Neural cell (in vitro differentiated cells): ENCODE measurements around the gene LRRC39. TPM values are rescaled to one million over a fixed set of nuclear protein-coding genes. Genes with fewer than 3 reads are reported as not detected.

Source experiments
- H2AFZ ChIP-seq: fragments of 200-600, 300-800 bp; sonication (generic), shearing (Covaris generic); 2 replicates; pipeline ENCODE4 v1.6.0; 2014; ENCODE audit warnings: low read depth, mild to moderate bottlenecking, antibody characterized with exemption, low read length, moderate library complexity
- H3F3A ChIP-seq: fragments of 200-600 bp; shearing (Covaris generic); 2 replicates; pipeline ENCODE4 v1.6.1; 2016; ENCODE audit warnings: mild to moderate bottlenecking, moderate library complexity, mixed read lengths, antibody characterized with exemption, low read length; ENCODE audit not compliant: insufficient read depth, poor library complexity, severe bottlenecking
- H3K27ac ChIP-seq: fragments of 200-600, 300-800 bp; sonication (generic), shearing (Covaris generic); 2 replicates; pipeline ENCODE4 v1.5.1; 2014; ENCODE audit warnings: mild to moderate bottlenecking, low read length, moderate library complexity
- H3K27me3 ChIP-seq: fragments of 300-800, 200-600 bp; sonication (generic), shearing (Covaris generic); 2 replicates; pipeline ENCODE4 v1.6.0; 2014; ENCODE audit warnings: mild to moderate bottlenecking, low read depth, low read length, moderate library complexity; ENCODE audit not compliant: insufficient read depth
- H3K36me3 ChIP-seq: fragments of 300-800, 200-600 bp; sonication (generic), shearing (Covaris generic); 2 replicates; pipeline ENCODE4 v1.5.1; 2014; ENCODE audit warnings: mild to moderate bottlenecking, antibody characterized with exemption, low read length, moderate library complexity; ENCODE audit not compliant: insufficient read depth
- H3K4me2 ChIP-seq: fragments of 300-800, 200-600 bp; sonication (generic), shearing (Covaris generic); 2 replicates; pipeline ENCODE4 v1.6.0; 2014; ENCODE audit warnings: mild to moderate bottlenecking, low read length
- H3K4me3 ChIP-seq: fragments of 300-800, 200-600 bp; sonication (generic), shearing (Covaris generic); 2 replicates; pipeline ENCODE4 v1.5.1; 2014; ENCODE audit warnings: mild to moderate bottlenecking, low read length, moderate library complexity
- H3K79me2 ChIP-seq: fragments of 200-600 bp; shearing (Covaris generic); replicated peaks from 2 replicates; pipeline ENCODE4 v1.6.0; 2014; ENCODE audit warnings: mild to moderate bottlenecking, low read length, moderate library complexity; ENCODE audit not compliant: insufficient read depth
- H3K9ac ChIP-seq: fragments of 300-800, 200-600 bp; sonication (generic), shearing (Covaris generic); 2 replicates; pipeline ENCODE4 v1.6.1; 2016; ENCODE audit warnings: mild to moderate bottlenecking, low read length, mixed read lengths
- H3K9me2 ChIP-seq: fragments of 200-600 bp; shearing (Covaris generic); 2 replicates; pipeline ENCODE4 v1.6.1; 2016; ENCODE audit warnings: mild to moderate bottlenecking, low read length, mixed read lengths; ENCODE audit not compliant: insufficient read depth
- H3K9me3 ChIP-seq: fragments of 200-600, 300-800 bp; sonication (generic), shearing (Covaris generic); 2 replicates; pipeline ENCODE4 v1.6.1; 2016; ENCODE audit warnings: mild to moderate bottlenecking, mixed run types, low read length, moderate library complexity, mixed read lengths
- H4K20me1 ChIP-seq: fragments of 200-600 bp; shearing (Covaris generic); 2 replicates; pipeline ENCODE4 v1.6.1; 2016; ENCODE audit warnings: mild to moderate bottlenecking, mixed run types; ENCODE audit not compliant: insufficient read depth
- CTCF ChIP-seq: fragments of 450-650 bp; IDR thresholded peaks from 2 replicates; pipeline ENCODE4 v1.5.1; 2014; ENCODE audit warnings: antibody characterized with exemption, mild to moderate bottlenecking, moderate library complexity; ENCODE audit not compliant: poor library complexity, severe bottlenecking
- EP300 ChIP-seq: fragments of 450-650 bp; conservative IDR thresholded peaks from 2 replicates; pipeline ENCODE4 v1.6.1; 2014; ENCODE audit warnings: antibody characterized with exemption, mild to moderate bottlenecking, moderate library complexity; ENCODE audit not compliant: poor library complexity, severe bottlenecking
- EZH2 ChIP-seq: fragments of 200-600, 300-800 bp; shearing (Covaris generic), sonication (generic); IDR thresholded peaks from 2 replicates; pipeline ENCODE4 v1.6.1; 2014; ENCODE audit warnings: antibody characterized with exemption, low read length, borderline replicate concordance, mild to moderate bottlenecking; ENCODE audit not compliant: insufficient read depth, poor library complexity, severe bottlenecking
- MXI1 ChIP-seq: fragments of 450-650 bp; conservative IDR thresholded peaks from 2 replicates; pipeline ENCODE4 v1.6.1; 2014; ENCODE audit warnings: antibody characterized with exemption, mild to moderate bottlenecking; ENCODE audit not compliant: poor library complexity, severe bottlenecking
- POLR2AphosphoS5 ChIP-seq: IDR thresholded peaks from 2 replicates; pipeline ENCODE4 v1.6.1; 2012
- RAD21 ChIP-seq: fragments of 450-650 bp; conservative IDR thresholded peaks from 2 replicates; pipeline ENCODE4 v1.6.1; 2014; ENCODE audit warnings: antibody characterized with exemption, mild to moderate bottlenecking, moderate library complexity
- REST ChIP-seq: IDR thresholded peaks from 2 replicates; pipeline ENCODE4 v1.6.1; 2012; ENCODE audit warnings: borderline replicate concordance
- SMC3 ChIP-seq: fragments of 450-650 bp; conservative IDR thresholded peaks from 2 replicates; pipeline ENCODE4 v1.6.1; 2014; ENCODE audit warnings: antibody characterized with exemption, mild to moderate bottlenecking, moderate library complexity; ENCODE audit not compliant: poor library complexity
- TAF1 ChIP-seq: IDR thresholded peaks from 2 replicates; pipeline ENCODE4 v1.6.1; 2012; ENCODE audit warnings: low read depth
- polyA plus RNA-seq: library from polyadenylated mRNA; depleted of rRNA; stranded (reverse); fragments of >200 nt; gene quantifications from 2 replicates; pipeline ENCODE4 v1.2.3, GENCODE V29; 2014

The LRRC39 gene
- polyA plus RNA-seq, 1 donor from 2014 or later, result 8.0 TPM

GRCh38 chr1:100115524-100115923 is 62.5 kb downstream of the LRRC39 start:
- H3K79me2 ChIP-seq, result no peaks in the 10 kb centered on the region
- H3F3A ChIP-seq, result no peaks in the 10 kb centered on the region
- H3K4me3 ChIP-seq, result no peak overlapping the region
- H3K9ac ChIP-seq, result no peak overlapping the region
- H3K36me3 ChIP-seq, result no peaks in the 10 kb centered on the region
- H2AFZ ChIP-seq, result no peak overlapping the region
- H3K9me3 ChIP-seq, result no peaks in the 10 kb centered on the region
- H4K20me1 ChIP-seq, result no peaks in the 10 kb centered on the region
- no peak overlapping the region for H3K27ac ChIP-seq
- no peaks in the 10 kb centered on the region for H3K9me2 ChIP-seq
- H3K27me3 ChIP-seq, result no peaks in the 10 kb centered on the region
- H3K4me2 ChIP-seq, result no peak overlapping the region
- TF ChIP-seq RAD21 (no peak), CTCF (no peak), REST (no peak), TAF1 (no peak), SMC3 (no peak), POLR2AphosphoS5 (no peak), MXI1 (no peak), EZH2 (no peak), EP300 (no peak)

GRCh38 chr1:100109554-100110066 is 68.4 kb downstream of the LRRC39 start:
- no peaks in the 10 kb centered on the region for H3K79me2 ChIP-seq
- H3K27ac ChIP-seq, result no peak overlapping the region
- no peaks in the 10 kb centered on the region for H4K20me1 ChIP-seq
- no peak overlapping the region for H3K4me2 ChIP-seq
- H3K27me3 ChIP-seq, result no peaks in the 10 kb centered on the region
- no peaks in the 10 kb centered on the region for H3K9me3 ChIP-seq
- no peaks in the 10 kb centered on the region for H3K36me3 ChIP-seq
- H3K9ac ChIP-seq, result no peak overlapping the region
- no peaks in the 10 kb centered on the region for H3F3A ChIP-seq
- TF ChIP-seq SMC3 (no peak), TAF1 (no peak), MXI1 (no peak), EP300 (no peak), RAD21 (no peak), EZH2 (no peak), CTCF (no peak), REST (no peak), POLR2AphosphoS5 (no peak)
- H3K9me2 ChIP-seq, result no peaks in the 10 kb centered on the region
- H2AFZ ChIP-seq, result no peak overlapping the region
- H3K4me3 ChIP-seq, result no peak overlapping the region
